HG03432 (cell line): ENCODE results near the gene SCNN1A.

Source experiments
- ATAC-seq: cut with Tn5 transposase; IDR thresholded peaks from one replicate; pipeline ENCODE4 v1.9.1; 2021; ENCODE audit warnings: mild to moderate bottlenecking, moderate library complexity; ENCODE audit not compliant: unreplicated experiment

The SCNN1A gene

DNA sequence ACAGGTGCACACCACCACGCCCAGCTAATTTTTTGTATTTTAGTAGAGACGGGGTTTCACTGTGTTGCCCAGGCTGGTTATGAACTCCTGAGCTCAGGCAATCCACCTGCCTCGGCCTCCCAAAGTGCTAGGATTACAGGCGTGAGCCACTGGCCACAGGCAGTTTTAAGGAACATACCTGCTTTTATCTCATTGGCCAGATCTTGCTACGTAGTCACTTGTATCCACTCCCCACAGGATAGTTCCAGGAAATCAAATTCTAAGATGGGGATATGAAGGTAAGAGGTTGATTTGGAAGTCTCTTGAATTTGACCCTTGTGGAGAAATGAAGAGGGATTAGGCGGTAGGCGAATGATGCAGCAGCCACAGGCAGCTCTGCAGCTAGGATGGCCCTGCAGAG, 73.6 kb downstream of the SCNN1A start:
- no peak for ATAC-seq

DNA sequence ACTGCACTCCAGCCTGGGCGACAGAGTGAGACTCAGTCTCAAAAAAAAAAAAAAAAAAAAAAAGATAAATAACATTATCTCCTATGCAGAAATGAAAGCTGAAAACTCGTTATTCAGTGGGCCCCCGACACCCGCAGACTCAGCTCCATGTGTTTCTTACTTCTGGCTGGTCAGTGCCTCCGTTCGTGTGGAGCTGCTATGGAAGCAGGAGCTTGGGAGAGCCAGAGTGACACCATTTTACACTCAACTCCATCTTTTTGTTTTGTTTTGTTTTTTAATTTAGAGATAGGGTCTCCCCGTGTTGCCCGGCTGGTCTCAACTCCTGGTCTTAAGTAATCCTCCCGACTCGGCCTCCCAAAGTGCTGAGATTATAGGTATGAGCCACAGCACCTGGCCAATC, 78.2 kb downstream of the SCNN1A start:
- no peak for ATAC-seq
